IgD-negative memory B cell (primary cell): ENCODE results near the gene TMEM132C. TPM values are rescaled to one million over a fixed set of nuclear protein-coding genes. Genes with fewer than 3 reads are reported as not detected.

Experiments used
- H3K27ac Mint-ChIP-seq, 3 donors: one replicate each; pipeline ENCODE4 v1.8.0; 2020 to 2022; ENCODE audit warnings: mild to moderate bottlenecking in 3 of 3, mixed read lengths in 3 of 3, moderate library complexity in 1 of 3
- H3K27me3 Mint-ChIP-seq: one replicate; pipeline ENCODE4 v1.8.0; 2021; ENCODE audit warnings: mixed read lengths
- H3K36me3 Mint-ChIP-seq: one replicate; pipeline ENCODE4 v1.8.0; 2020; ENCODE audit warnings: mild to moderate bottlenecking, mixed read lengths
- H3K4me1 Mint-ChIP-seq, 3 donors: one replicate each; pipeline ENCODE4 v1.8.0; 2020 to 2022; ENCODE audit warnings: mixed read lengths in 3 of 3, mild to moderate bottlenecking in 1 of 3
- H3K4me3 Mint-ChIP-seq, 4 donors: one replicate each; pipeline ENCODE4 v1.8.0; 2020 to 2022; ENCODE audit warnings: mild to moderate bottlenecking in 4 of 4, mixed read lengths in 4 of 4, moderate library complexity in 3 of 4
- H3K9me3 Mint-ChIP-seq, 3 donors: one replicate each; pipeline ENCODE4 v1.8.0; 2020 to 2021; ENCODE audit warnings: mixed read lengths in 3 of 3, mild to moderate bottlenecking in 1 of 3
- polyA plus RNA-seq: library from polyadenylated mRNA; unstranded; fragments of 300-500 nt; fragmentation: Illumina TruSeq; gene quantifications from one replicate; pipeline ENCODE4 v1.2.3, GENCODE V29; 2021

The TMEM132C gene
- polyA plus RNA-seq, 1 donor from 2014 or later: not detected

DNA sequence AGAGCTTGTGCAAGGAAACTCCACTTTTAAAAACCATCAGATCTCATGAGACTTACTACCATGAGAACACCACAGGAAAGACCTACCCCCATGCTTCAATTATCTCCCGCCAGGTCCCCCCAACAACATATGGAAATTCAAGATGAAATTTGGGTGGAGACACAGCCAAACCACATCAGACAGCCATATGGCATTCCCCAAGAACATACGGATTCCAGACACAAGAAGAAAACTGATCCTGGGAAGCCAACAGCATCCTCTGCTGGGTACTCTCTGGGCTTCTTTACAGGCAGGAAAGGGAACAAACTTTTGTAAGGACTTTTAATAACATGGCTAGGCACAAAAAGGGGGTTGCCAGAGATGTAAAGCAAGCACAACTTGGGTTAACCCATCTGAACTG is 127.2 kb downstream of the TMEM132C start:
- no peak overlapping the region for H3K4me3 Mint-ChIP-seq
- peaks cover 1 to 10% (median 2%) of the 10 kb centered on the region in 3 donors for H3K9me3 Mint-ChIP-seq
- no peak overlapping the region for H3K27ac Mint-ChIP-seq
- peaks cover 1% of the 10 kb centered on the region for H3K36me3 Mint-ChIP-seq
- no peaks in the 10 kb centered on the region for H3K4me1 Mint-ChIP-seq
- H3K27me3 Mint-ChIP-seq: no peaks in the 10 kb centered on the region

DNA sequence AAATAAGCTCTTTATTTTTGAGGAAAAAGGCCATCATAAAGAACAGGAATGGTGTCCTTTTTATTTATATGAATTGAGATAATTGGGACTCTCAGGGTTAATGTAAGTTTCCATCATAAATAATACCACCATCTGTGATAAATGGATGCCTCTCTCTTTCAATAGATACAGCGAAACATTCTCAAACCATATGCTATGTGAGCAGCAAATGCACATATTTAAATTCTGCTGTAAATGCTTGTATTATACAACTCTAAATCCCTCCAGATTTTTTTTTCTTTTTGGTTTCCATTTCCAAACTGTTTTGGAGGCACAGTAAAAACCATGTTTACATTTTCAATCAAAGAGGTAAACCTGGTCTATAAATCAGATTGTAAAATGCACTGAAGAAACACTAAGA is 132.3 kb downstream of the TMEM132C start:
- H3K27ac Mint-ChIP-seq: no peak overlapping the region

DNA sequence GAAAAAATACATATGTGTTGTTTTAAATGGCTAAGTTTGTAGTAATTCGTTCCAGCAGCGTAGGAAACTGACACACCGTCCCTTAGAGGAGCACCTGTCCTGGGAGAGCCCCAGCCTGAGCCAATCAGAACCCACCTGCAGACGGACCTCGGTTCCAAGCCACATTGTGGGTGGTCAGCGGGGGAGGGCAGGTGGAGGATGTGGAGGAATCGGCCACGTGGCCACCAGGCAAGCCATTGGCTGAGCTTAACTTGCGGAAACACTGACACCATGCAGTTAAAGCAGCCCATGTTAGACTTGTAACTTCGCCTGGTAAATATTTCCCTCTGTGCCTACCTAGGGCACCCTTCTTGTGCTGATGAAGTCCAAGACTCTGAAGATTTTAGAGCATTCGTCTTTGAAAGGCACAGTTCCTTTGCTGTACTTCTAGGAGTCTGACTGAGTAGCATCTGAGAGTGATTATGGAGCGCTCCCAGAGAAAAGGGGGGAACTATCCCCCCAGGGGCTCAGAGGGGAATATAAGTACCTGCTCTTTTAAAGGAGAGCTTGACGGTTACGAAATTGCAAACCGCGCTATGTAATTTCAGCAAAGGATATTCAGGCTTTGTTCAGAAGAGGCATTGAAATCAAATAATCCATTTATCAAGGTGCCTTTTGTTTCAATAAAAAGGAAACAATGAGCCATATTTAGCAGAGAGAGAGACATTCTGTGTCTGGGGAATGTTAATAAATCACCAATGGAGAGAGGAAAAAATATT is 135.7 kb downstream of the TMEM132C start:
- no peaks in the 10 kb centered on the region for H3K27me3 Mint-ChIP-seq
- no peaks in the 10 kb centered on the region for H3K36me3 Mint-ChIP-seq
- H3K9me3 Mint-ChIP-seq: peaks cover 6 to 13% (median 7%) of the 10 kb centered on the region in 3 donors
- H3K27ac Mint-ChIP-seq: no peak overlapping the region
- no peak overlapping the region for H3K4me3 Mint-ChIP-seq
- no peaks in the 10 kb centered on the region for H3K4me1 Mint-ChIP-seq

More for the DNA sequence above, 132.3 kb downstream of the TMEM132C start:
- no peak overlapping the region for H3K4me3 Mint-ChIP-seq
- peaks cover 1 to 10% (median 2%) of the 10 kb centered on the region in 3 donors for H3K9me3 Mint-ChIP-seq
- no peaks in the 10 kb centered on the region for H3K4me1 Mint-ChIP-seq
- no peaks in the 10 kb centered on the region for H3K27me3 Mint-ChIP-seq
- H3K36me3 Mint-ChIP-seq: no peaks in the 10 kb centered on the region

DNA sequence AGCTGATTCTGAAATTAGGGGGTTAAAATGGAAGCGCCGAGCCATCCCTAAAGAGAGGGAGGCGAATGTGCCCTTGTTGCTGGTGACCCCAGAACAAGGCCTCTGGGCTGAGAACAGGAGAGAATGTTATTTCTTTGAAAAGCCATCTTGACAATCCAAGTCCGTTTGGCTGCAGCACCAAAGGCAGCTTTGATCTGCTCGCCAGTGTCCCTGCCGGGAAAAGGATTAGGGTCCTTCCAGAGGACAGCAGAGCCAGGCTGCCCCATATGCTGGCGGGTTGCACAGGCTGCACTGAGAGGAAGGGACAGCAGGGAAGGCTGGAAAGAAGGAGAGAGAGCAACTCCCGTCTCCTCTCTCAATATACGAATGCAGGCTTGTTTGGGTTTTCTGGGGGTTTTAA is 141.7 kb downstream of the TMEM132C start:
- no peaks in the 10 kb centered on the region for H3K27me3 Mint-ChIP-seq
- H3K36me3 Mint-ChIP-seq: no peaks in the 10 kb centered on the region
- H3K9me3 Mint-ChIP-seq: peaks cover 10 to 30% (median 10%) of the 10 kb centered on the region in 3 donors
- H3K4me1 Mint-ChIP-seq: no peaks in the 10 kb centered on the region
- no peak overlapping the region for H3K27ac Mint-ChIP-seq
- no peak overlapping the region for H3K4me3 Mint-ChIP-seq

DNA sequence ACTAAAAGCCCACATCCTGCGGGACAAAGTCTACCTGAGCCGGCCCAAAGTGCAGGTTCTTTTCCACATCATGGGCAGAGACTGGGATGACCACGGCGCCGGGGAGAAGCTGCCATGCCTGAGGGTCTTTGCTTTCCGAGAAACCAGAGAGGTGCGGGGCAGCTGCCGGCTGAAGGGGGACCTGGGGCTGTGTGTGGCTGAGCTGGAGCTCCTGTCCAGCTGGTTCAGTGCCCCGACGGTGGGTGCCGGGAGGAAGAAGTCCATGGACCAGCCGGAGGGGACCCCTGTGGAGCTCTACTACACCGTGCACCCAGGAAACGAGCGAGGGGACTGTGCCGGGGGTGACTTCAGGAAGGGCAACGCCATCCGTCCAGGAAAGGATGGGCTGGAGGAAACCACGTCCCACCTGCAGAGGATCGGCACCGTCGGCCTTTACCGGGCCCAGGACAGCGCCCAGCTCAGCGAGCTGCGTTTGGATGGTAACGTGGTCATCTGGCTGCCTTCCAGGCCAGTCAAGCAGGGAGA is 148.1 kb downstream of the TMEM132C start:
- no peak overlapping the region for H3K27ac Mint-ChIP-seq

DNA sequence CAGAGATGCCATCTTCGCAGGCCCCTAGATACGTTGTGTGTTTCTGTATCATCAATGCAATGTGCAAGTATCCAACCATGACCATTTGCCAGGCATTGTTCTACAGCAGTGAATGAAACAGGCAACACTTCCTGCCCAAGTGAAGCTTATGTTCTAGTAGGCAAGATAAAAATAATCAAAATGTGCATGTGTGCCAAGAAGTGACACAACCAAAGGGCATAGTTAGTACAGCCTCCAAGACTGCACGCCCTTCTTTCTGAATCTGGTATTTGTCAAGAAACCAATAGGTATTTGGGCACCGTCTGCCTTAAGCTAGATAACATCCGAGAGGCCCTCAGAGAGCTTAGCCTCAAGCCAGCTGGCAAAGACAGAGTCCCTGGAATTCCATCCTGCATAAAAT is 152.0 kb downstream of the TMEM132C start:
- Mint-ChIP-seq H3K4me1 (no peaks in the 10 kb centered on the region), H3K36me3 (no peaks in the 10 kb centered on the region), H3K9me3 (peaks cover 1 to 9% (median 7%) of the 10 kb centered on the region in 3 donors), H3K27ac (no peak overlapping the region), H3K27me3 (no peaks in the 10 kb centered on the region), H3K4me3 (no peak overlapping the region)

More for the DNA sequence above, 148.1 kb downstream of the TMEM132C start:
- H3K4me1 Mint-ChIP-seq: no peaks in the 10 kb centered on the region
- peaks cover 5 to 21% (median 9%) of the 10 kb centered on the region in 3 donors for H3K9me3 Mint-ChIP-seq
- H3K27me3 Mint-ChIP-seq: no peaks in the 10 kb centered on the region
- H3K36me3 Mint-ChIP-seq: no peaks in the 10 kb centered on the region
- H3K4me3 Mint-ChIP-seq: no peak overlapping the region

DNA sequence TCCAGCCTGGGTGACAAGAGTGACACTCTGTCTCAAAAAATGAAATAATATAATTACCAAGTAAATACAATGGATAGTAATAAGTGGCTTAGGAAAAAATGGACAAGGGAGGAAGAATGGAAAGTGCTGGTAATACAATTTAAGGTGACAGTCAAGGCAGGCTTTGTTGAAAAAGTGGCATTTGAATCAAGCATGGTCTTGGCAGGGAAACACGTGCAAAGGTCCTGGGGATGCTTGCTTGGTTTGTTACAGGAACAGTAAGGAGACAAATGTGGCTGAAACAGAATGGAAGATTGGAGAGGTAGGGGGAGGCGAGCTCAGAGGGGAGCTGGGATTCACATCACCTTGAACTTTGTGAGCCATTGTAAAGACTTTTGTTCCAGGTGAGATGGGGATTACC is 153.2 kb downstream of the TMEM132C start:
- no peaks in the 10 kb centered on the region for H3K4me1 Mint-ChIP-seq
- H3K9me3 Mint-ChIP-seq: peaks cover 1 to 15% (median 10%) of the 10 kb centered on the region in 3 donors
- no peak overlapping the region for H3K27ac Mint-ChIP-seq
- no peaks in the 10 kb centered on the region for H3K27me3 Mint-ChIP-seq
- H3K4me3 Mint-ChIP-seq: no peak overlapping the region
- no peaks in the 10 kb centered on the region for H3K36me3 Mint-ChIP-seq

DNA sequence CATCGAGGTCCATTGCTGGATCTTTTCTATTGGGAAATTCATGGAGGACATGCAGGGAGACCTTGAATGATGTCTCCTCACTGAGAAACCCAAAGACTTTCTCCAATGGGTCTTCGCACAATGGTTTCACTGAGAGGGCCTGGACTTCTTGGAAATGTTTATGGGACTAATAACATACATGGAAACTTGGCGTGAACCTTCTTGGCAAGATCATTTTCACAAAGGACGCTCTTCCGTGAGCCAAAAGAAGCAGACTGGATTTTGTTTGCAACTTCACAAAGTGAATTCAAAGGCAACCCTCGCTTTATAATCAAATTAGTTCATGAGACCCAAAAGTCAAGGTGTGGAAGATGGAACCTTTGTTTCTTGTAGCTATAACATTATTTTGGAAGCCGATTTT is 154.4 kb downstream of the TMEM132C start:
- no peaks in the 10 kb centered on the region for H3K36me3 Mint-ChIP-seq
- peaks cover 0 to 11% (median 11%) of the 10 kb centered on the region in 3 donors for H3K9me3 Mint-ChIP-seq
- peaks cover 1% of the 10 kb centered on the region for H3K27me3 Mint-ChIP-seq
- H3K4me3 Mint-ChIP-seq: no peak overlapping the region
- peak overlapping the region in 1 of 3 donors; percentile 31 for H3K27ac Mint-ChIP-seq
- no peaks in the 10 kb centered on the region for H3K4me1 Mint-ChIP-seq

DNA sequence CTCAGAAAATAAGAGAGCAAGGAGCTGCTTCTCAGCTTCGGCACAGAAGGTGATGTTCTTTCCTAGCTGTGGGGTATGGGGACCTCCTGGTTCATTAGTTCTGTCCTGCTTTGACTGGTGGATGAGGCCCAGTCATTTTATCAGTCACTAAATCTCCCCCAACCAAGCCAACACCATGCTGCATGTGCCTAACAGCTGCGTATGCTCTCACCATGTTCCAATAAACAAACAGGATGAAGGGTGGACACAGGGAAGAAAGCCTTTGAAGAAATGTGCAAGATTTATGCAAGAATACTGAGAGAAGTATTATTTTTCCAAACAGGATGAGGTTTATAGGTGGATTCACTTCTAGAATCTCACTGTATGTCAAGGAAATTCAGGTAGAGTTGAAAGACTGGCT is 156.2 kb downstream of the TMEM132C start:
- Mint-ChIP-seq H3K9me3 (peaks cover 0 to 11% (median 8%) of the 10 kb centered on the region in 3 donors), H3K36me3 (no peaks in the 10 kb centered on the region), H3K27me3 (peaks cover 1% of the 10 kb centered on the region), H3K27ac (no peak overlapping the region), H3K4me3 (no peak overlapping the region), H3K4me1 (no peaks in the 10 kb centered on the region)

DNA sequence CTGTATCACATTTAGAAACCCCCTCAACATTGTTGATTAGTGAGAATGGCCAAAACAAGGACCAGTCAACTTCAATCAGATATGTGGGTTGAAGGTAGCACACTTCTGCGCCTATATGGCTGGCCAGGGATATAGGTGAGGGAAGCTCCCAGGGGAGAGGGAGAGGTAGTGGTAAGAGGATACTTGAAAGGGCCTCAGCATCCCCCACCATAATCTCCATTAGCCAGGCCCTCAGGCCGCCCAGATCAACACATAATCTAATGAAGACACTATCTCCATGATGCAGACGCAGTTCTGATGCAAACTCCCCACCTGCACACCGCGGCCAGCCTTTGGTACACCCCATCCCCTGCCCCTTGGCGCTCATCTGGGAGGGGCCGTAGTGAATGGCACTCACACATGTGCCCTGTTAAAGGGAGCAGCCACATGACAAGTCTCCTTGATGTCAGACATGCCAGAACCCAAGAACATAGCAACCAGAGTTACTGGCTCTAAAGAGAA is 158.0 kb downstream of the TMEM132C start:
- Mint-ChIP-seq H3K36me3 (no peaks in the 10 kb centered on the region), H3K4me1 (no peaks in the 10 kb centered on the region), H3K27ac (no peak overlapping the region), H3K27me3 (peaks cover 1% of the 10 kb centered on the region), H3K4me3 (no peak overlapping the region), H3K9me3 (peaks cover 0 to 11% (median 7%) of the 10 kb centered on the region in 3 donors)

DNA sequence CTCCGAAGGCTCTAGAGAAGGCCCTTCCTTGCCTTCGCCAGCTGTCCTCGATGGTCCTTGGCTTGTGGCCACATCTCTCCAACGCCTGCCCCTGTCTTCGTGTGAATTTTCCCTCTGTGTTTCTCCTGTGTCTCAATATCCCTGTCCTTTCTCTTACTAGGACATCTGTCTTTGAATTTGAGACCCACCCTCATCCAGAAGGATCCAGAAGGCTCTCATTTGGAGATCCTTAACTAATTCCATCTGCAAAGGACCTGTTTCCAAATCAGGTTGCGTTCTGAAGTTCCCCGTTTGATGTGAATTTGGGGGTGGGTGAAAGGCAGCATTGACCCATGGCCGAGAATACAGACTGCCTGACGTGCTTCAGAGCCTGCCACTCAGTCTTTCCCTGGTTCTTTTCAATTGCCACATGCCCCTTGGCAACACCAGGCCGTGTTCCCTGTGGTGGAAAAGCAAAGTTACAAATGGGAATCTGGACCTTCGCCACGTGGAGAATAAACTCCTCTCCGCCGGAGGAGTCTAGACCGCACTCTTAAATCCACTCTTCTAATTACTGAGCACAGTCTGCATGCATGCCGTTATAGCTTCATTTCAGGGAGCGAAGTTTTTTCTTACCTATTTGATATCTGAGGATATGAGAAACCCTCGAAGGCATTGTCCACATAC is 158.8 kb downstream of the TMEM132C start:
- Mint-ChIP-seq H3K27me3 (peaks cover 1% of the 10 kb centered on the region), H3K36me3 (no peaks in the 10 kb centered on the region), H3K4me1 (no peaks in the 10 kb centered on the region), H3K9me3 (peaks cover 0 to 8% (median 4%) of the 10 kb centered on the region in 3 donors), H3K4me3 (no peak overlapping the region), H3K27ac (no peak overlapping the region)

DNA sequence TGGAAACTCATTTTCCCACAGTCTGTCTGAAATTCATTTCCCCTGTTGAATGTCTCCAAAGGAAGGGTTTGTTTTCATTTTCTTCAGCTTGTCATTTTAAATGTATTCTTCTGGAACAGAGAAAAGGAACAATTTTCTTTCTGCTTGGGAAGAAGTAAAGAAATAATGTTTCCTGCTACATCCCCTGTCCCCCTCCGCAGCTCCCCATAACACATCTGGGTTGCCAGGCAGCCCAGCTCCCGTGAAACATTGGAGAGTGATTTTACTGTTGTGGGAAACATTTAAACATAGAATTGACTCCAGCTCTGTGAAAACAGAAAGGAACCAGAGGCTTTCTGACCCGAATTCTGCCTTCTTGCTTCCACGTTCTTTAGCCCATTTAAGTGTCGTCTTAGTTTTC is 159.5 kb downstream of the TMEM132C start:
- Mint-ChIP-seq H3K9me3 (peaks cover 0 to 8% (median 4%) of the 10 kb centered on the region in 3 donors), H3K4me1 (no peaks in the 10 kb centered on the region)

DNA sequence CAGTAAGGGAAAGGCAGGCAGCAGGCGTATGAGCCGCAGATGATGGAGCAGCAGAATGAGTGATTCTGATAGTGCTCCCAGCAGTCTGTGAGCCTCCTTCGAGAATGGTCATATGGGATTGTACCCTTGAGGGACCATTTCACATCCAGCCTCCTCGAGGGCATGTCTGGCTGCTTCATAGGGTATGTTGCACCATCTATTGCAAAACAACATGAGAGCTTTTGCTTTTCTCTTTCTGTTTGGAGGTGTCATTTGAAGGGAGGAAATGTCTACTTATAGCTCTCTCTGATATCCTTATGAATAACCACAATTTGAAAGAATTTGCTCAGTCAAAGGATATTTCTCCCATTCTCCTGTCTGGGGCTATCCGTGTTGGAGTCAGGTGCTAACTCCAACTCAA is 172.8 kb downstream of the TMEM132C start:
- H3K9me3 Mint-ChIP-seq: peaks cover 5 to 10% (median 7%) of the 10 kb centered on the region in 3 donors
- H3K4me1 Mint-ChIP-seq: no peaks in the 10 kb centered on the region
- no peak overlapping the region for H3K27ac Mint-ChIP-seq
- H3K27me3 Mint-ChIP-seq: no peaks in the 10 kb centered on the region
- no peaks in the 10 kb centered on the region for H3K36me3 Mint-ChIP-seq
- no peak overlapping the region for H3K4me3 Mint-ChIP-seq

More for the DNA sequence above, 159.5 kb downstream of the TMEM132C start:
- no peaks in the 10 kb centered on the region for H3K36me3 Mint-ChIP-seq
- peaks cover 1% of the 10 kb centered on the region for H3K27me3 Mint-ChIP-seq
- H3K4me3 Mint-ChIP-seq: no peak overlapping the region
- no peak overlapping the region for H3K27ac Mint-ChIP-seq

DNA sequence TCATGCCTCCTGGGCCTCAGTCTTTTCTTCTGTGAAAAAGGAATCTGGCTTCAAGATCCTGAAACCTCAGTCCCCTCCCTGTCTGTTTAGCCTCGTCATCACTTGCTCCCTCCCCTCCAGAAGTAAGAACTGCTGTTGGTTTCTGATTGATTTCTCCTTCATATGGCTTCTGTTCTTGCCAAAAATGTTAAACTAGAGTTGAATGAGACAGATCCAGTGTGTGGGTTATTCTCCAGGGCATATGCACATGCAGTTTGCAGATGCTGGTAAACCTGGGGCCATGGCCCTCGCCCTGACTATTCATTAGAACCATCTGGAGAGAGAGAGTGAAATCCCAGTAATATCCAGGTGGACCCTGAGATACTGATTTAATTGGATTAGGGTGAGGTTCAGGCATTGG is 175.1 kb downstream of the TMEM132C start:
- Mint-ChIP-seq H3K4me3 (no peak overlapping the region), H3K36me3 (no peaks in the 10 kb centered on the region), H3K4me1 (no peaks in the 10 kb centered on the region), H3K27me3 (no peaks in the 10 kb centered on the region), H3K27ac (no peak overlapping the region), H3K9me3 (peaks cover 5 to 10% (median 7%) of the 10 kb centered on the region in 3 donors)

DNA sequence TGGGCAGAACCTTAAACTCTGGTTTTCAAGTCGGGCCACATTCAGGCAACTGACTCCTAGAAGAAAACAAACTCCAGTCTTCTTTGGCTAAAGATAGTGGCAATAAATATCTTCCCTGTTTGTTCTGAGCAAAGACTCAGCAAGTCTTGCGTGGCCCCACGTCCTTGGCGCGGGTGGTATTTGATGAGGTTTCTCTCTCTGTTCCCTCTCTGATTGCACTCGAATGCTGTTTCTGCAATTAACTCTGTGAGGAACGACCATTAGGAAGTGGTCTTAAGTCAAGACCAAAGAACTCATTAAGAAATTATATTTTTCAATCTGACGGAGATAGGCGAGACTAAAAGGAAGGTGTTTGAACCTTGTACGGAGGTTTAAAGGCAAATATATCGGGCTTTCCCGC is 177.6 kb downstream of the TMEM132C start:
- H3K27ac Mint-ChIP-seq: no peak overlapping the region
- H3K4me3 Mint-ChIP-seq: no peak overlapping the region
- peaks cover 0 to 4% (median 4%) of the 10 kb centered on the region in 3 donors for H3K9me3 Mint-ChIP-seq
- no peaks in the 10 kb centered on the region for H3K4me1 Mint-ChIP-seq
- H3K36me3 Mint-ChIP-seq: no peaks in the 10 kb centered on the region
- no peaks in the 10 kb centered on the region for H3K27me3 Mint-ChIP-seq
